ENCODE results near the gene GRWD1.
A peak's percentile ranks its signal among the peaks of the same experiment; 100 is the strongest.

GRWD1 gene

GRCh38 chr19:48451624-48452023 is 5.8 kb downstream of the GRWD1 start:
- TF ChIP-seq CTCF (conservative IDR thresholded peaks at IDR 0.05) (no peak), ZFX (IDR thresholded peaks at IDR 0.05) (no peak)
- H3K27ac ChIP-seq: no peak overlapping the region; the same call in 1 of the 2 replicates

- TF ChIP-seq ZFX (IDR thresholded peaks at IDR 0.05) (no peak), CTCF (conservative IDR thresholded peaks at IDR 0.05) (no peak)
- H3K27ac ChIP-seq: peak overlapping the region; percentile 31
These were observed 6.8 kb downstream of the GRWD1 start for GRCh38 chr19:48452289-48453190.

GRCh38 chr19:48454150-48454730 is 8.5 kb downstream of the GRWD1 start:
- H3K27ac ChIP-seq: no peak overlapping the region
- no peak for TF ChIP-seq CTCF (conservative IDR thresholded peaks at IDR 0.05)
- TF ChIP-seq ZFX (IDR thresholded peaks at IDR 0.05): no peak

- TF ChIP-seq ZFX (IDR thresholded peaks at IDR 0.05) (no peak), CTCF (conservative IDR thresholded peaks at IDR 0.05) (no peak)
- H3K27ac ChIP-seq: no peak within 1 kb of the TSS
These were observed 9.6 kb downstream of the GRWD1 start, which contains the start of gene KCNJ14 for GRCh38 chr19:48455171-48455907. TSS of gene KCNJ14 (plus strand) at chr19:48455574. CDS start at chr19:48461725, 6,151 bp downstream.

GRCh38 chr19:48455908-48456562 is 10.3 kb downstream of the GRWD1 start:
- no peak for TF ChIP-seq ZFX (IDR thresholded peaks at IDR 0.05)
- no peak for TF ChIP-seq CTCF (conservative IDR thresholded peaks at IDR 0.05)
- H3K27ac ChIP-seq: no peak overlapping the region

GRCh38 chr19:48456864-48457263 is 11.1 kb downstream of the GRWD1 start:
- no peak overlapping the region for H3K27ac ChIP-seq
- TF ChIP-seq ZFX (IDR thresholded peaks at IDR 0.05): no peak
- no peak for TF ChIP-seq CTCF (conservative IDR thresholded peaks at IDR 0.05)
